ENCODE measurements around the gene NUP62.
"Not testable (repeated sequence)": the region's sequence is repeated elsewhere in the genome, so short reads cannot be mapped to it uniquely, and the experiment has no call there.

Gene NUP62

GRCh38 chr19:49933643-49934042, 4.3 kb upstream of the NUP62 start:
- Histone ChIP-seq H3K9ac (ENCODE audit: low read length) (no peak overlapping the region), H3K27ac (ENCODE audit: low read depth, low read length) (no peak overlapping the region), H3K27me3 (ENCODE audit: control insufficient read depth in 1 of 2, insufficient read depth in 2 of 2, low read length in 2 of 2) (peaks cover 0 to 3% of the 10 kb centered on the region in 2 donors), H3K9me3 (ENCODE audit: low read length) (no peaks in the 10 kb centered on the region), H3K4me3 (ENCODE audit: low read depth in 1 of 2, low read length in 2 of 2) (no peak overlapping the region), H3K4me1 (ENCODE audit: insufficient read depth, low read length) (peaks cover 5% of the 10 kb centered on the region), H3K36me3 (ENCODE audit: insufficient read depth, low read length) (no peaks in the 10 kb centered on the region)

- Histone ChIP-seq H3K4me1 (ENCODE audit: insufficient read depth, low read length) (peaks cover 7% of the 10 kb centered on the region), H3K9me3 (ENCODE audit: low read length) (no peaks in the 10 kb centered on the region), H3K27me3 (ENCODE audit: control insufficient read depth in 1 of 2, insufficient read depth in 2 of 2, low read length in 2 of 2) (no peaks in the 10 kb centered on the region), H3K27ac (ENCODE audit: low read depth, low read length) (no peak overlapping the region), H3K9ac (ENCODE audit: low read length) (no peak overlapping the region), H3K36me3 (ENCODE audit: insufficient read depth, low read length) (peaks cover 1% of the 10 kb centered on the region), H3K4me3 (ENCODE audit: low read depth in 1 of 2, low read length in 2 of 2) (no peak overlapping the region)
These were observed 3.4 kb upstream of the NUP62 start for GRCh38 chr19:49932731-49933131.

GRCh38 chr19:49932041-49932451, 2.7 kb upstream of the NUP62 start:
- H3K4me1 ChIP-seq (ENCODE audit: insufficient read depth, low read length): peaks cover 10% of the 10 kb centered on the region
- no peaks in the 10 kb centered on the region for H3K27me3 ChIP-seq (ENCODE audit: control insufficient read depth in 1 of 2, insufficient read depth in 2 of 2, low read length in 2 of 2)
- no peak overlapping the region for H3K9ac ChIP-seq (ENCODE audit: low read length)
- H3K36me3 ChIP-seq (ENCODE audit: insufficient read depth, low read length): peaks cover 8% of the 10 kb centered on the region
- no peak overlapping the region for H3K27ac ChIP-seq (ENCODE audit: low read depth, low read length)
- no peak overlapping the region for H3K4me3 ChIP-seq (ENCODE audit: low read depth in 1 of 2, low read length in 2 of 2)
- H3K9me3 ChIP-seq (ENCODE audit: low read length): no peaks in the 10 kb centered on the region

GRCh38 chr19:49931293-49932040, 2.2 kb upstream of the NUP62 start:
- Histone ChIP-seq H3K4me3 (ENCODE audit: low read depth in 1 of 2, low read length in 2 of 2) (no peak overlapping the region), H3K9ac (ENCODE audit: low read length) (no peak overlapping the region), H3K4me1 (ENCODE audit: insufficient read depth, low read length) (peaks cover 10% of the 10 kb centered on the region), H3K36me3 (ENCODE audit: insufficient read depth, low read length) (peaks cover 14% of the 10 kb centered on the region), H3K27me3 (ENCODE audit: control insufficient read depth in 1 of 2, insufficient read depth in 2 of 2, low read length in 2 of 2) (no peaks in the 10 kb centered on the region), H3K27ac (ENCODE audit: low read depth, low read length) (no peak overlapping the region), H3K9me3 (ENCODE audit: low read length) (no peaks in the 10 kb centered on the region)

- Histone ChIP-seq H3K9me3 (ENCODE audit: low read length) (no peaks in the 10 kb centered on the region), H3K36me3 (ENCODE audit: insufficient read depth, low read length) (peaks cover 18% of the 10 kb centered on the region), H3K9ac (ENCODE audit: low read length) (no peak overlapping the region), H3K27me3 (ENCODE audit: control insufficient read depth in 1 of 2, insufficient read depth in 2 of 2, low read length in 2 of 2) (no peaks in the 10 kb centered on the region), H3K27ac (ENCODE audit: low read depth, low read length) (no peak overlapping the region), H3K4me1 (ENCODE audit: insufficient read depth, low read length) (peaks cover 11% of the 10 kb centered on the region), H3K4me3 (ENCODE audit: low read depth in 1 of 2, low read length in 2 of 2) (peak overlapping the region in 1 of 2 donors; percentile 73)
These were observed 1.2 kb upstream of the NUP62 start for GRCh38 chr19:49930483-49931011.

- H3K27ac ChIP-seq (ENCODE audit: low read depth, low read length): peak overlapping the region; percentile 98
- peak overlapping the region; percentile 73 to 95 for H3K4me3 ChIP-seq (ENCODE audit: low read depth in 1 of 2, low read length in 2 of 2)
- H3K27me3 ChIP-seq (ENCODE audit: control insufficient read depth in 1 of 2, insufficient read depth in 2 of 2, low read length in 2 of 2): no peaks in the 10 kb centered on the region
- H3K9ac ChIP-seq (ENCODE audit: low read length): peak overlapping the region; percentile 46
- peaks cover 21% of the 10 kb centered on the region for H3K36me3 ChIP-seq (ENCODE audit: insufficient read depth, low read length)
- H3K4me1 ChIP-seq (ENCODE audit: insufficient read depth, low read length): peaks cover 14% of the 10 kb centered on the region
- no peaks in the 10 kb centered on the region for H3K9me3 ChIP-seq (ENCODE audit: low read length)
These were observed 543 bp upstream of the NUP62 start for GRCh38 chr19:49929611-49930482.

GRCh38 chr19:49927526-49928264, 1.6 kb downstream of the NUP62 start:
- peaks cover 14% of the 10 kb centered on the region for H3K4me1 ChIP-seq (ENCODE audit: insufficient read depth, low read length)
- H3K9ac ChIP-seq (ENCODE audit: low read length): peak overlapping the region; percentile 4
- no peaks in the 10 kb centered on the region for H3K9me3 ChIP-seq (ENCODE audit: low read length)
- H3K27ac ChIP-seq (ENCODE audit: low read depth, low read length): no peak overlapping the region
- H3K4me3 ChIP-seq (ENCODE audit: low read depth in 1 of 2, low read length in 2 of 2): no peak overlapping the region
- peaks cover 39% of the 10 kb centered on the region for H3K36me3 ChIP-seq (ENCODE audit: insufficient read depth, low read length)
- no peaks in the 10 kb centered on the region for H3K27me3 ChIP-seq (ENCODE audit: control insufficient read depth in 1 of 2, insufficient read depth in 2 of 2, low read length in 2 of 2)

GRCh38 chr19:49926515-49926914, 2.8 kb downstream of the NUP62 start:
- H3K4me3 ChIP-seq (ENCODE audit: low read depth in 1 of 2, low read length in 2 of 2): no peak overlapping the region
- no peak overlapping the region for H3K27ac ChIP-seq (ENCODE audit: low read depth, low read length)
- peaks cover 45% of the 10 kb centered on the region for H3K36me3 ChIP-seq (ENCODE audit: insufficient read depth, low read length)
- H3K9me3 ChIP-seq (ENCODE audit: low read length): no peaks in the 10 kb centered on the region
- peaks cover 14% of the 10 kb centered on the region for H3K4me1 ChIP-seq (ENCODE audit: insufficient read depth, low read length)
- H3K27me3 ChIP-seq (ENCODE audit: control insufficient read depth in 1 of 2, insufficient read depth in 2 of 2, low read length in 2 of 2): no peaks in the 10 kb centered on the region
- H3K9ac ChIP-seq (ENCODE audit: low read length): no peak overlapping the region

- Histone ChIP-seq H3K36me3 (ENCODE audit: insufficient read depth, low read length) (peaks cover 45% of the 10 kb centered on the region), H3K9ac (ENCODE audit: low read length) (no peak overlapping the region), H3K27ac (ENCODE audit: low read depth, low read length) (no peak overlapping the region), H3K27me3 (ENCODE audit: control insufficient read depth in 1 of 2, insufficient read depth in 2 of 2, low read length in 2 of 2) (no peaks in the 10 kb centered on the region), H3K4me1 (ENCODE audit: insufficient read depth, low read length) (peaks cover 14% of the 10 kb centered on the region), H3K4me3 (ENCODE audit: low read depth in 1 of 2, low read length in 2 of 2) (no peak overlapping the region), H3K9me3 (ENCODE audit: low read length) (no peaks in the 10 kb centered on the region)
These were observed 3.8 kb downstream of the NUP62 start for GRCh38 chr19:49925486-49925885.

- not testable (repeated sequence) for H3K9ac ChIP-seq (ENCODE audit: low read length); H3K27me3 ChIP-seq (ENCODE audit: control insufficient read depth in 1 of 2, insufficient read depth in 2 of 2, low read length in 2 of 2); H3K9me3 ChIP-seq (ENCODE audit: low read length); H3K4me3 ChIP-seq (ENCODE audit: low read depth in 1 of 2, low read length in 2 of 2); H3K27ac ChIP-seq (ENCODE audit: low read depth, low read length)
- H3K36me3 ChIP-seq (ENCODE audit: insufficient read depth, low read length): peaks cover 45% of the 10 kb centered on the region
- peaks cover 14% of the 10 kb centered on the region for H3K4me1 ChIP-seq (ENCODE audit: insufficient read depth, low read length)
These were observed 4.5 kb downstream of the NUP62 start for GRCh38 chr19:49924881-49925210.
